ENCODE results near the gene HTRA3.

Gene HTRA3

DNA sequence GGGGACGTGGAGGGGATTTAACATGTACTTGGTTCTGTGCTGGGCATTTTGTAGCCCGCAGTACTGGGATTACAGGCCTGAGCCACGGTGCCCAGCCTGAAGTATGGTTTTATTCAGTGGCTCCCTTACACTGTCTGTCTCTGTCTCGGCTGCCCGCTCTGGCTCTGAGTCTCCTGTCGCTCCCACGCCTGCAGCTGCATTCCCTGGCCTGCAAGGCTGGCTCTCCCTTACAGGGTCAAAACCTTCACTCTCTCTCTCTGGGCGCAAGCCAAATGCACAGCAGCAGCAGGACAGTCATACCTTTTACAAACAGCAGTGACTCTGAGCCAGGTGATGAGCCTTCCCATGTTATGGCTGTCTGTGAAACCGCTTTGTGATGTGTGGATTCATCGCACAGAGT lies 72.1 kb downstream of the HTRA3 start:
- TF ChIP-seq, protein P1, sequence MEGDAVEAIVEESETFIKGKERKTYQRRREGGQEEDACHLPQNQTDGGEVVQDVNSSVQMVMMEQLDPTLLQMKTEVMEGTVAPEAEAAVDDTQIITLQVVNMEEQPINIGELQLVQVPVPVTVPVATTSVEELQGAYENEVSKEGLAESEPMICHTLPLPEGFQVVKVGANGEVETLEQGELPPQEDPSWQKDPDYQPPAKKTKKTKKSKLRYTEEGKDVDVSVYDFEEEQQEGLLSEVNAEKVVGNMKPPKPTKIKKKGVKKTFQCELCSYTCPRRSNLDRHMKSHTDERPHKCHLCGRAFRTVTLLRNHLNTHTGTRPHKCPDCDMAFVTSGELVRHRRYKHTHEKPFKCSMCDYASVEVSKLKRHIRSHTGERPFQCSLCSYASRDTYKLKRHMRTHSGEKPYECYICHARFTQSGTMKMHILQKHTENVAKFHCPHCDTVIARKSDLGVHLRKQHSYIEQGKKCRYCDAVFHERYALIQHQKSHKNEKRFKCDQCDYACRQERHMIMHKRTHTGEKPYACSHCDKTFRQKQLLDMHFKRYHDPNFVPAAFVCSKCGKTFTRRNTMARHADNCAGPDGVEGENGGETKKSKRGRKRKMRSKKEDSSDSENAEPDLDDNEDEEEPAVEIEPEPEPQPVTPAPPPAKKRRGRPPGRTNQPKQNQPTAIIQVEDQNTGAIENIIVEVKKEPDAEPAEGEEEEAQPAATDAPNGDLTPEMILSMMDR (IDR thresholded peaks at IDR 0.05; ENCODE audit: borderline replicate concordance, insufficient read depth, low read depth, low read length), result no peak
- H3K4me3 ChIP-seq (ENCODE audit: low read depth, low read length), result no peak overlapping the region

DNA sequence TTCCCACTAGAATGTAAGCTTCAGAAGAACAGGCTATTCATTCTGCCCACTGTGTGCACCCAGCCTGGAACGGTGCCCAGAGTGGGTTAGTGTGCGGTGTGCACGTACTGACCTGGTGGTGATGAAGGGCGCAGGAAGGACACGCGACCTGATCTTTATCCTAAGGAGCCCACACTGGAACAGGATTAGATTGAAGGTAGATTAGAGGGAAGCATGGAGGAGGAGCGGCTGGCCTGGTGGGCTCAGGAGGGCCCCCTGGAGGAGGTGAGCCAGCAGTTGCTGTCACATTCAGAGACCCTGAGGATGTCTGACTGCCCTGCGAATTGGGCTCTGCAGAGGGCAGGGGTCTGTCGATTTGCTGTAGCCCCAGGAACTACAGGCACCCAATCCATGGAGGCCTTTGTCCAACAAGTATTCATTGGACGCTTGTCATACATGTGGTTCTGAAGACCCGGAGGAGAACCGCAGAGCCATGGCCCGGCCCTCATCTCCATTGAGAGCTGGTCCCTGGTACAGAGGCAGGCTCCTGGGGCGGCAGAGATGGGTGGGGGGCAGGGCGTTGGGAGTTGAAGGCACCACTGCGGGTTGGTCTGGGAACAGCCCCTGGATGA lies 73.2 kb downstream of the HTRA3 start:
- H3K4me3 ChIP-seq (ENCODE audit: low read depth, low read length), result no peak overlapping the region
- TF ChIP-seq, protein P1 (IDR thresholded peaks at IDR 0.05; ENCODE audit: borderline replicate concordance, insufficient read depth, low read depth, low read length), result 0 out of 2 replicates have a peak, but pooled peaks have one; percentile 3

DNA sequence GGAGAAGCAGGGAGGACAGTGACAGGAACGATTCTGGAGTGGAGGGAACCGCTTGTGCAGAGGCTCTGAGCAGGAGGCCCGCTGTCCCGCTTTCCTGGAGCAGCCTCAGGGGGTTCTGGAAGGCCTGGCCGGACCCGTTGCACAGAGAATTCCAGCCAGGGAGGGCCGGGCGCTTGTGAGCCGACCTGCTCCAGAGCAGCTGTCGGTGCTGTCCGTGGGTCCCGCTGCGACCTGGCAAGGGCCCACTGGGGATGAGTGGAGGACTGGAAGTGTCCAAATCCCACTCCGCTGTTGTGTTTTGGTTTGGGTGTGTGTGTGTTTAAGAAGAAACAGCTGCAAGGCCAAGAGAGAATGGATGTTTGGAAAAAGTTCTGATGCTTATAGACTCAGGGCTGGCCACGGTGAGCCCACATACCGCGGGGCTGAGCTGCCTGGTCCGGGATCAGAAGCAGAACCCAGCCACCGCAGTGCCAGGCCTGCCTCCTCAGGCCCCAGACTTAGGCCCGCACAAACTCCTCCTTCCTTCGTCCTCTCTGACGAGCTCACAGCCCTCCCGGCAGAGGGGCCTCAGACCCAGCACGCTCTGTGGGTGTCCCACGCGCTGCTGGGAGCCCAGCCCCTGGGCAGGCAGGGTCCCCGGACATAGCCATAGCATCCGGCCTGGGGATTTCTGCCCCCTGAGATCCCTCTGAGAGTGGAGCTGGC lies 73.9 kb downstream of the HTRA3 start:
- TF ChIP-seq, protein P1 (IDR thresholded peaks at IDR 0.05; ENCODE audit: borderline replicate concordance, insufficient read depth, low read depth, low read length), result no peak
- H3K4me3 ChIP-seq (ENCODE audit: low read depth, low read length), result no peak overlapping the region

DNA sequence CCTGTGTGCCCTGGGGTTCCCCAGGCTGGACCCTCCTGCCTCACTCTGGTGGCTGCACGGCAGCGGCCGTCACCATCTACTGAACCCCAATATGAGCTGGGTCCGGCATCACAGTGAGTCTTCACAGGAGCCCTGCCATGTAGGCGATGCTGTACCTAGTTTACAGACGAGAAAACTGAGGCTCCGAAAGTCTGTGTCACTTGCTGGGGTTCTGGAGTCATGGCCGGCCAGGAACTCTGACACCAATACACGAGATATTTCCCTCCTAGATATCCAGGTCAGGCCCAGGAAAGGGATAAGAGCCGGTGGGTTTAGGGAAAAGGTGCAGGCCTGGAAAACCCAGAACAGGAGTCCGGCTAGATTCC lies 74.4 kb downstream of the HTRA3 start:
- TF ChIP-seq, protein P1 (IDR thresholded peaks at IDR 0.05; ENCODE audit: borderline replicate concordance, insufficient read depth, low read depth, low read length), result no peak
- no peak overlapping the region for H3K4me3 ChIP-seq (ENCODE audit: low read depth, low read length)

DNA sequence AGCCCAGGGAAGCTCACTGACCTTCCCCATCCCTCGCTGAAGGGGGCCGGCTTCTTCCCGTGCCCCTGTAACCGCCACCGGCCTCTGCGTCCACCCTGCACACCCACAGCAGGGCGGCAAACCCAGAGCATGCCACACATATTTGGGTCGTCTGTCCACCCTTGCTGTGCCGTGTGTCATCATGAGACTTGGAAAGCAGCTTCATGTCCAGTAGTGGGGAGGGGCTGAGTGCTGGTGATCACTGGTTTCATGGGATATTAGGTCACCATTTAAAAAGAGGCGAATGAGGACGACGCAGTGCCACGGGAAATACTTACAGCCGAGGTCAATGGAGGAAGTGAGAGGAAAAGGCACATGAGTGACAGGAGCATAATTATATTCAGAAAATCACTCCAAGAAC lies 74.8 kb downstream of the HTRA3 start:
- TF ChIP-seq, protein P1 (IDR thresholded peaks at IDR 0.05; ENCODE audit: borderline replicate concordance, insufficient read depth, low read depth, low read length), result no peak
- no peak overlapping the region for H3K4me3 ChIP-seq (ENCODE audit: low read depth, low read length)

DNA sequence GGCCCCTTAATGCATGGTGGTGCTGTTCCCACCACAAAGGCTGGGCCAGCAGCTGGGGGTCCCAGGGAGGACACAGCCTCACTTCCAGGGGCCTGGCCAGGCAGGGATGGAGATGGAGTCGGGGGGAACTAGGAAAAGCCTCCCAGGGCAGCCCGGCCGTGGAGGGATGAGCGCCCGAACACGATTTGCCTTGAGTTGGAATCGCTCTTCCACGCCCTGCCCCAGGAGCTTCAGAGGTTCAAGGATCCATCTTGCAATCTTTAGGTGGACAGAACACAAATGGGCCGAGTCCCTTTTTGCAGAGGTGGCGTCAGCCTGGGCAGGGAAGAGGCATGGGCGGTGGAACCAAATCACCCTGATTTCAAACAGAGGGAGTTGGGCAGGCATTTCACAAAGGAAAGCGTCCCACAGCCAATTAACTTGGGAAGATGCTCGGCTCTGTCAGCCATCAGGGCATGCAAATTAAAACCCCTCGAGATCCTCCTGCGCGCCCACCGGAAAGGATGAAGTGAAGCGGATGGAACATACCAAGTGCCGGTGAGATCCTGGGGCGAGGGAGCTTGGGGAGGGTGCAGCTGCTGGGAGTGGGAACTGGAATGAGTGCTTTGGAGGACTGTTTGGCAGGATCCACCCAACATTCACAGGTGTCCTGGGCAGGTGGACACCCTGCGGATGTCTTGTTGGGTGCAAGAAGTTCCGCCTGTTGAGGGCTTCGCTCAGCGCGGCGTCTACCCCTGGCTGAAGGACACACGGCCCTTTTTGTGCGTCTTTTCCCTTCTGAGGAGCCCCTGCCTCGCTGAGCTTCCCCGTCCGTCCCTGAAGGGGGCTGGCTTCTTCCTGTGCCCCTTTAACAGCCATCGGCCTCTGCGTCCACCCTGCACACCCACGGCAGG lies 75.7 kb downstream of the HTRA3 start:
- H3K4me3 ChIP-seq (ENCODE audit: low read depth, low read length), result no peak overlapping the region
- TF ChIP-seq, protein P1 (IDR thresholded peaks at IDR 0.05; ENCODE audit: borderline replicate concordance, insufficient read depth, low read depth, low read length), result no peak
